ENCODE data around the gene AUTS2.

Gene AUTS2

DNA sequence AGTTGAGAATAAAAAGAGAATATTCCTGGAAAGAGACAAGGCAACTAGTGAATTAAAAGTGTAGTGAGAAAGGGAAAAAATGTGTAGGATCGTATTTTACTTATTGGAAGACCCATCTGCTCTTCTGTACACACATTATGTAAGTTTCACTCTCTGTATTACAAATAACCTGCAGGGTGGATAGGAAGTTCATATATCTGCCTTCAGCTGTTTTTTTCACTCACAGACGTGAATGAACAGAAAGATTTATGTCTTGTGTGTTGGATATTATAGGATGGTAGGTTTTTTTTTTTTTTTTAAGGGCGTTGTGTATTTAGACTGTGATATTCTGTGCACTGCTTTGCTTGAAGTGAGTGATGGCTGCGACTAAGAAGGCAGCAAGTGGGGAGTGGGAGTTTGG, 266.5 kb downstream of the AUTS2 start:
- no peak for DNase-seq

GRCh38 chr7:69868921-69869320, 270.6 kb downstream of the AUTS2 start:
- DNase-seq, result no peak

GRCh38 chr7:69871213-69871885, 273.1 kb downstream of the AUTS2 start:
- DNase-seq, result no peak

DNA sequence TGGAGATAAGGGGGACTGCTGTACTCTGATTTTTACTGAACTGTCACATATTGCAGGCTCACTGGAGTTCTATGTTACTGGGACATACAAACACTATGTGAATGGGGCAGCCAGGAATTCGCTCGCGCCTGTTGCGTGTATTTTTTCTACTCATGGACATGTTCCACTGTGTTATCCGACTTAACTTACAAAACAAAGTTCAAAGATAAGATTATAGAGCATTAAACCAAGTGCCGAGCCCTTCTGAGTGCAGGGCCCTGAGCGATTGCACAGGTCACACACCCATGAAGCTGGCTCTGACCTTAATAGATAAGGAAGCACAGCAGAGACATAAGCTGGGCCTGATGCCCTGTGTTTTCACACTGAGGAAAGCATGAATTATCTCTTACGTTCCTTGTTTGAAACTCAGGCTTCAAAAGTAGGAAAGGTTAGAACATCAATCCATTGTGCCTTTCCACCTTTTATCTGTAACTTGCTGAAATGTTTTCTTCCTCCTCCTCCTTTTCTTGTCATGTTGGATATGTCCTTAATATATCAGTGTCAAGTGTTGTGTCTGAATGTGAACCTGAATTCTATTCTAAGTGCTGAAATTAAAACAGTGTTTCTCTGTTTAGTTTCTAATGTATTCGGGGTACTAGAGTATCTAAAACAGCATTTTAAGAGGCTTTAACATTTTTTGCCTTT, 273.8 kb downstream of the AUTS2 start:
- DNase-seq, result no peak

DNA sequence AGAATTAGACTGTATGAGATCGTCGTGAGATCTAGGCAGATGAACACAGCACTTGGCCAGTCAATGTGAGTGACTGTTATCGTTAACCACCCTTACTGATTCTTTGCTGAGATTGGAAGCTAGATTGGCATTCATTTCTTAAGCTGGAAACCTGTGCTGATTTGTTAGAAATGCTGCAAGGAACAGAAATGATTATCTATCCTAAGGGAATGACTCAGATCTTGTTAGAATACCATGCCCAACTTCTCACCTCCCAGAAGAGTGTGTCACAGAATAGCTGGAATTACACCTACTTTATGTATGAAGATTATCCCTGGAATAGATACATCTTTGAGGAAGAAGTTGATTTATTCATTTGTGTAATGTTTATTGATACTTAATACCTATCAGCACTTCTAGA, 275.2 kb downstream of the AUTS2 start:
- no peak for DNase-seq

DNA sequence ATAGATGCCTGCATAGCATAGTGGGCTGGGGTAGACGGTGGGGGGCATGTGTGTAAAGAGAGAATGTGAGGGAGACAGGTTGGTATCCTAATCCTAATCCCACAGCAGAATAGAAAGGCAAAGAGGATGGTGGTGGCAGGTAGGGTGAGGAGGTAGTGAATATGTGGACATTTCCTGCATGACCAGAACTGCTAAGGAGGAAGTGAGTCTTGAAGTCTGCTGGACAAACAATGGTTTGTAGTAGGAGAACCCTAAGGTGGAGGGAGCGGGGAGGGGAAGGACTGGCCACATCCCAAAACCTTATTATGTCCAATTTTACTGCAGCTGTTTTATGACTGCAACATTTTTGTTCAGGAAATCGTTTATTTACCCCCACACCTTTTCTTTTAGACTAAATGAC, 279.7 kb downstream of the AUTS2 start:
- DNase-seq, result no peak

GRCh38 chr7:69878591-69878990, 280.3 kb downstream of the AUTS2 start:
- DNase-seq, result no peak

DNA sequence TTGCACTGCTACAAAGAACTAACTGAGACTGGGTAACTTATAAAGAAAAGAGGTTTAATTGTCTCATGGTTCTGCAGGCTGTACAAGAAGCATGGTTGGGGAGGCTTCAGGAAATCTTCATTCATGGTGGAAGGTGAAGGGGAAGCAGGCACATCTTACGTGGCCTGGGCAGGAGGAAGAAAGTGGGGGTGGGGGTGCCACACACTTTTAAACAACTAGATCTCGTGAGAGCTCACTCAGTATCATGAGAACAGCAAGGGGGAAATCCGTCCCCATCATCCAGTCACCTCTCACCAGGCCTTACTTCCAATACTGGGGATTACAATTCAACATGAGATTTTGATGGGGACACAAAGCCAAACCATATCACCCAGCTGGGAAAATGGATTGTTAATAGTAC, 281.7 kb downstream of the AUTS2 start:
- no peak for DNase-seq

- no peak for DNase-seq
Measured at GRCh38 chr7:69880840-69881239, 282.6 kb downstream of the AUTS2 start.

- DNase-seq, result no peak
Measured at GRCh38 chr7:69882269-69882668, 284.0 kb downstream of the AUTS2 start.

- DNase-seq, result no peak
Measured at GRCh38 chr7:69883399-69883891, 285.2 kb downstream of the AUTS2 start.

DNA sequence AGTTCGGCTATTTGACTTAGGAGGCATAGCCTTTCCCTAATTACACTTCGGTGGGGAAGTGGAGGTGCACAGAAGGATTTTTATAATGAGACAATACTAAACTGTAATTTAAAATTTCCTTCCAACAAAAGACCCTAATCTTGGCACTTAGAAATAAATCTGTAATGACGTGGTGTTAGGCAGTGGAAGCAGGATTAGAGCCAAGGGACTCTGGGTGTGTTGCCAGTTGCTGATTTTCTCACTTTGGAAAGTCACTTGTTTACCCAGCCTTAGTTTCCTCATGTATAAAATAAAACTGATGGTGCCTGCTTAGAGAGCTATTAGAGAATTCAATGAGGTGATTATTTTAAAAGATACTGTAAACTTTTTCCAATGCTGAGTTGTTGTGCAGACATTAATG, 287.2 kb downstream of the AUTS2 start:
- DNase-seq, result peak in 1 of 2 experiments; percentile 27

GRCh38 chr7:69889338-69889975, 291.2 kb downstream of the AUTS2 start:
- DNase-seq, result no peak

GRCh38 chr7:69889976-69890351, 291.7 kb downstream of the AUTS2 start:
- DNase-seq, result no peak

DNA sequence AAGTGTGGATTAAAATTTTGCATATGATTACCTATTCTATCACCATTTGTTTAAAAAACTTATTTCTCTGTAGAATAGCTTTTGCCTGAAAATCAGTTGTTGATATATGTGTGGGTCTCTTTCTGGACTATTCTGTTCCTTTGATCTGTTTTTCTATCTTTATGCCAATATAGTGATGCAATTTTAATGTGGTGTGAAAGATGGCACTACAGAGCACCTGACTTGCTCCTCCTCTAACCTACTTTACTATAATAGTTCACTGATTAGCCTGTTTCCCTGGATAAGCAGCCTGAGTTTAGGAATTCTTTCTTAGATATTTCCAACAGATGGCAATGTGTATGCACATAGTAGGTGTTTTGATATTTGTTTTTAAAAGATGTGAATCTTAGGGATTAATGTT, 294.5 kb downstream of the AUTS2 start:
- no peak for DNase-seq

DNA sequence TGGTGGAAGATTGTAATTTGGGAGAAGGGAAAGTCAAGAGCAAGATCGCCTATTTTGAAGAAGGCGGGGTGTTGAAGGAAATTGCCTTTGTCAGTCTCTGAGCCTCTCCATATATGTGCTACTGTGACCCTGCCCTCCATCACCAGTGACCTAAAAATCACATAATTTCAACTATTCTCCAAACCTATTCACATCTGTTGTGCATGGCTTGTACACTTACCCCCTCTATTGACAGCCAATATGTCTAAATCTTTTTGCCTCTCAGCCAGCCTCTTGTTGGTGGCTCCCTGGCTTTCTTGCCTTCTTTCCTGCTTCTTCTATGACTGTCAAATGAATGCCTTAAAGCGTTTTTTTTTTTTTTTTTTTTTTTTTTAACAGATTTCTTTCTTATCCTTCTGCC, 295.6 kb downstream of the AUTS2 start:
- DNase-seq, result peak in 1 of 2 experiments; percentile 23

DNA sequence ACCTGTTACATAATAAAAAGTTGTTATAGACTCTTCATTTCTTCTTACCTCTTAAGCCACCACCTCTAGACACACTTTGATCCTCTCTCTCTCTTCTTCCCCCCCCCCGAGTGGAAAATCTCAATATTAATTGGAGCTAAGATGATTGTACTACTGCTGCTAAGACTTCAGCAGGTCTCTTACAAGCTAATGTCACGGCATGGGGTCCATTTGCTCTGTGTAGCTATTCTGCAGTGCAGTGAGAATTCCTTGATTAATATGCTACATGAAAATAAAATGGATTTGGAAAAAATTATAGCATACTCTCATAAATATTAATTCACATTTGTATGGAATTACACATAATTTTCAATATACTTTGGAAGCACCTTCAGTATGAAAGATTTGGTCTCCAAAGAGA, 297.2 kb downstream of the AUTS2 start:
- no peak for DNase-seq

- DNase-seq, result no peak
Measured at GRCh38 chr7:69896121-69896520, 297.8 kb downstream of the AUTS2 start.

- DNase-seq, result no peak
Measured at GRCh38 chr7:69898189-69898588, 299.9 kb downstream of the AUTS2 start.

DNA sequence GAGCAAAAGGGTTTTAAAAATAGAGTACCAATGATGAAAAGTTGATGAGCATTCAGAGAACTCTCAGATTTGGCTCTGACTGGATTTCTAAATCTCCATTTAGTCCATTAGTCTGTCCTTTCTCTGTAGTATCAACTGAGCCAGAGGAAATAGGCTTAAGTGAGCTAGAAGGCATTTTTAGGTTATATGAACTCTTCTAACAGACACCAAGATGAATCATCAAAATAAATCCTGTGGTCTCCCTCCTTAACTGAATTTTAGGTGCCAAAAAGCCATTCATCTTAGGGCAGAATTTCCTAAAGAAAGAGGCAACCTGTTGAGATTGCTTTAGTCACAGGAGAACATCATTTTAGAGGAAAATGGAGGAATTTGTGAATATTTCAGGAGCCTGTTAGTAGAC, 305.1 kb downstream of the AUTS2 start:
- no peak for DNase-seq

DNA sequence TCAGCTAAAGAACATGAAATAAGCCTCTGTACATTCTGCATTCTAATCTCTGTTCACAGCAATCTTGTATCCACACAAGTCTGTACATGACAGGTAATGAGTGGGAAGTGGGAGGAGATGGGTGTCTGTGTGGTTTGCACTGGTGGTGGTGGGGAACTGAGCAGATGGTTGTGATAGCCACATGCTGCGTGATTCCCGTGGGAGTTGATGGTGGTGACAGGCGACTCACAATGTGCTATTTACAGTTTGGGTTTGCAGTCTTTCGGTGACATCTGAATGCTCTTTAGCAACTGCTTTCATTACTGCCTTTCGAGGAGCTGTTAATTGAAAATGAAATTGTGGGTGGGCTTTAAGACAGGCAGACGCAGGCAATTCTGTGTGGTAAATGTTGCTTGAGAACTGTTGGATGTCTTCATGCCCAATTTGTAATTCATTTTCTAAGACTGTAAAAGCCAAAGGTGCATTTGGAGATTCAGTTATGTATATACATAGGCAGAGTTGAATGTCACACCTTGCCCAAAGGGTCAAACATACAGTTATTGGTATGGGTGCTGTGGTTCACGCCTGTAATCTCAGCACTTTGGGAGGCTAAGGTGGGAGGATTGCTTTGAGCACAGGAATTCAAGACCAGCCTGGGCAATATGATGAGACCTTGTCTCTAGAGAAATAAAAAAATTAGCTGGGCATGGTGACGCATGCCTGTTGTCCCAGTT, 308.2 kb downstream of the AUTS2 start:
- DNase-seq, result no peak

- no peak for DNase-seq
Measured at GRCh38 chr7:69907720-69908119, 309.4 kb downstream of the AUTS2 start.

GRCh38 chr7:69908454-69908853, 310.2 kb downstream of the AUTS2 start:
- DNase-seq, result no peak

DNA sequence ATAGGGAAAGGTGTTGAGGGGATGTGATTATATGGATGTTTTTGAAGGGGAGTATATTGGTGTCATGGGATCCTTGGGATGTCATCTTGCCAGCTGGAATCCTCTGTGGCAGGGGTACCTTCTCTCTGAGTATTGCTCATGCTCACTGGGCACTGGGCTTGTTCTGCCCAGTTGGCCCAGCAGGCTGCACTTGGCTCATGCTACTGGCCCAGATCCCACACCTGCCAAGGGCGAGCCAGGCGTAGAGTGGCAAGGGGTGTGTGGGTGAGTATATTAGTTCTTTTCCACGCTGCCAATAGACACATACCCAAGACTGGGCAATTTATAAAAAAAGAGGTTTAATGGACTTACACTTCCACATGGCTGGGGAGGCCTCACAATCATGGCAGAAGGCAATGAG, 311.9 kb downstream of the AUTS2 start:
- peak in 1 of 2 experiments; percentile 38 for DNase-seq
